Mucosa of descending colon (tissue), 3 donors: Measurements from ENCODE around the gene CATSPER1. TPM values are rescaled to one million over a fixed set of nuclear protein-coding genes. Genes with fewer than 3 reads are reported as not detected.

Source experiments
- ATAC-seq: fragments of 200-7000 bp; cut with Tn5 transposase; one replicate; pipeline ENCODE4 v1.9.1; 2020; ENCODE audit warnings: mild to moderate bottlenecking, moderate library complexity
- DNase-seq, 3 donors: peaks; one replicate each; pipeline ENCODE4 v3.0.0-alpha.2; 2020
- H3K36me3 ChIP-seq: fragments of 200-600 bp; one replicate; pipeline ENCODE4 v1.8.0; 2021; ENCODE audit warnings: low read depth, mild to moderate bottlenecking
- H3K4me1 ChIP-seq: fragments of 200-600 bp; one replicate; pipeline ENCODE4 v1.8.0; 2021; ENCODE audit warnings: low read depth, mild to moderate bottlenecking
- H3K4me3 ChIP-seq: fragments of 200-600 bp; one replicate; pipeline ENCODE4 v1.8.0; 2021; ENCODE audit warnings: mild to moderate bottlenecking
- H3K9me3 ChIP-seq: fragments of 200-600 bp; one replicate; pipeline ENCODE4 v1.8.0; 2021; ENCODE audit warnings: mild to moderate bottlenecking
- CTCF ChIP-seq: fragments of 200-600 bp; IDR thresholded peaks from one replicate; pipeline ENCODE4 v1.8.0; 2022; ENCODE audit warnings: antibody characterized with exemption, mild to moderate bottlenecking
- intact Hi-C, 2 donors: fragments of 100-400 bp; cut with DNase I in 1 of 2; cut with micrococcal nuclease in 1 of 2; formaldehyde crosslinking; loops; one replicate each; pipeline versions ENCODE4 v1.11.0 to v1.11.1; 2022; cut with DNase I, micrococcal nuclease
- total RNA-seq, 3 donors: library from RNA; stranded (reverse); fragmentation: NEBNext Ultra II Directional in 2 of 3; extraction: Animal tissue kit (Norgen Biotek cat#: 25700) in 2 of 3; gene quantifications; one replicate each; pipeline versions ENCODE4 v1.2.1 to v1.2.4, GENCODE V29; 2021 to 2023
- donor health status: DM: no; HTN: no; CAD: no; lungs with moderate emphysema.
- donor health status: DM: no; HTN: no; CAD: no.
- donor health status: DM: no; HTN: yes; CAD: no.

CATSPER1 gene
- total RNA-seq, 3 donors from 2014 or later = not detected

DNA sequence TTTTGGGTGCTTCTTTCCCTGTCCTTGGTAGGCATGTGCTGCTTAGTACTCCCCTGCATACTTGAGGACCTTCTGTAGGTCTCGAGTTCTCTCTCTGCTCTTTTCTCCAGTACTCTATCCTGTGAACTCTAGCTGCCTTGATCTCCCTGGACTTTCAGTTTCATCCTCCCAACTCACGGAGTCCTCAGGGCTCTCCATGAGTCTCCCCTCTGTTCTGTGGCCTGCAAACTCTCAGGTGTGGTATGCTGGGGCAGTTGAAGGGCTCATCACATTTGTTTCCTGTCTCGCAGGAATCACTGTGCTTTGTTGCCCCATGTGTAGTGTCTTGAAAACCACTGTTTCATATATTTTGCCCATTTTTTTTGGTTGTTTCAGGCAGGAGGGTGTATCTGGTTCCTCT lies 40.5 kb upstream of the CATSPER1 start:
- ATAC-seq (no peak), DNase-seq (no peak)
- no peak for TF ChIP-seq CTCF
- Histone ChIP-seq H3K9me3 (no peaks in the 10 kb centered on the region), H3K36me3 (peaks cover 3% of the 10 kb centered on the region), H3K4me1 (peaks cover 3% of the 10 kb centered on the region), H3K4me3 (no peak overlapping the region)
- intact Hi-C loops = no loop called here

DNA sequence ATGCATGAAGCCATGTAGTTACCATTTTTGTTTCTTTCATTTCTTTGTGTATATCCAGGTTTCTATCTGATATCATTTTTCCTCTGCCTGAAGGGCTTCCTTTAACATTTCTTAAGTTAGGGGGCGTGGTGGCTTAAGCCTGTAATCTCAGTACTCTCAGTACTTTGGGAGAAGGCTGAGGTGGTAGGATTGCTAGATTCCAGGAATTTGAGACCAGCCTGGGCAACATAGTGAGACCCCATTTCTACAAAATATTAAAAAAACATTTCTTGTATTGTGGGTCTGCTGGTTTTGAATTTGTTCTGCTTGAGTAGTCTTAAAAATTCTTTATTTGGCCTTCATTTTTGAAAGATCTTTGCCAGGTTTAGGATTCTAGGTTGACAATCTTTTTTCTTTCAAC lies 38.3 kb upstream of the CATSPER1 start:
- no peak for ATAC-seq
- intact Hi-C loops = no loop called here
- Histone ChIP-seq H3K36me3 (peaks cover 21% of the 10 kb centered on the region), H3K4me1 (peaks cover 3% of the 10 kb centered on the region), H3K4me3 (no peak overlapping the region), H3K9me3 (no peaks in the 10 kb centered on the region)
- DNase-seq = no peak
- no peak for TF ChIP-seq CTCF

GRCh38 chr11:66063900-66064299 lies 37.6 kb upstream of the CATSPER1 start:
- TF ChIP-seq CTCF = no peak
- H3K4me1 ChIP-seq = peaks cover 3% of the 10 kb centered on the region
- no peak for DNase-seq
- intact Hi-C loops = no loop called here
- no peak for ATAC-seq
- H3K9me3 ChIP-seq = no peaks in the 10 kb centered on the region
- H3K4me3 ChIP-seq = no peak overlapping the region
- peaks cover 24% of the 10 kb centered on the region for H3K36me3 ChIP-seq

GRCh38 chr11:66062408-66062807 lies 36.1 kb upstream of the CATSPER1 start:
- Histone ChIP-seq H3K4me3 (no peak overlapping the region), H3K4me1 (no peaks in the 10 kb centered on the region), H3K9me3 (no peaks in the 10 kb centered on the region), H3K36me3 (peaks cover 31% of the 10 kb centered on the region)
- ATAC-seq (no peak), DNase-seq (no peak)
- intact Hi-C loops = no loop called here
- no peak for TF ChIP-seq CTCF

DNA sequence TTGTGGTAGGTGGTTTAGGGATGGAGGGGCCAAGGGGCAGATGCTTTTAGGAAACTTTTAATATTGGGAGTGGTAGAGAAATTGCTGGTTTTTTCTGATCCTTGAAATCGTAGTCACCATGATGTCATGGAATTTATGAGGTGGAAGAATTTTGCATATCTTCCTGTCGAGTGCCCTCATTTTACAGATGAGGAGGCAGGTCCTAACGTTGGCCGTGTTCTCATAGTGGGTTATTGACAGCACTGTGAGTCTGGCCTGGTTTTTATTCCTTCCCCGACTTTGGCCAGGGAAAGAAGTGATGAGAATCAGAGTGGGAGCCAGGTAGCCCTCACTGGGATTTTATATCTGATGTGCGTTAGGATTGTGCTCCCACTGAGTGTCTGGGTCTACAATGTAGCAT lies 35.0 kb upstream of the CATSPER1 start:
- no peaks in the 10 kb centered on the region for H3K9me3 ChIP-seq
- TF ChIP-seq CTCF = no peak
- H3K36me3 ChIP-seq = peaks cover 39% of the 10 kb centered on the region
- no peaks in the 10 kb centered on the region for H3K4me1 ChIP-seq
- DNase-seq = no peak
- intact Hi-C loops = no loop called here
- H3K4me3 ChIP-seq = no peak overlapping the region
- no peak for ATAC-seq

GRCh38 chr11:66059966-66060680 lies 33.8 kb upstream of the CATSPER1 start:
- H3K36me3 ChIP-seq = peaks cover 42% of the 10 kb centered on the region
- ATAC-seq (no peak), DNase-seq (no peak)
- TF ChIP-seq CTCF = no peak
- no peak overlapping the region for H3K4me3 ChIP-seq
- intact Hi-C loops = no loop called here
- H3K9me3 ChIP-seq = no peaks in the 10 kb centered on the region
- no peaks in the 10 kb centered on the region for H3K4me1 ChIP-seq
